Activated T-helper 2 cell treated with anti-CD3 and anti-CD28 coated beads, Interferon-gamma antibody, Interleukin-2, Interleukin-4, amounts not matched to agents 10 μg/mL and 5 μg/mL and 100 μg/mL, durations not matched to agents 14 hours and 24 hours and 36 hours (primary cell): ENCODE data around the gene CACNA1F. TPM values are rescaled to one million over a fixed set of nuclear protein-coding genes. Genes with fewer than 3 reads are reported as not detected.

ENCODE experiments used
- DNase-seq: peaks from one replicate; pipeline ENCODE4 v3.0.0; 2021; ENCODE audit warnings: low spot score
- H3K27ac Mint-ChIP-seq: one replicate; pipeline ENCODE4 v1.8.0; 2021; ENCODE audit warnings: mixed read lengths
- H3K27me3 Mint-ChIP-seq: one replicate; pipeline ENCODE4 v1.8.0; 2021; ENCODE audit warnings: low read depth, mixed read lengths
- H3K36me3 Mint-ChIP-seq: one replicate; pipeline ENCODE4 v1.8.0; 2021; ENCODE audit warnings: low read depth, mixed read lengths
- H3K4me1 Mint-ChIP-seq: one replicate; pipeline ENCODE4 v1.8.0; 2021; ENCODE audit warnings: low read depth, mixed read lengths
- H3K4me3 Mint-ChIP-seq: one replicate; pipeline ENCODE4 v1.8.0; 2021; ENCODE audit warnings: low read depth, mild to moderate bottlenecking, moderate library complexity, mixed read lengths
- H3K9me3 Mint-ChIP-seq: one replicate; pipeline ENCODE4 v1.8.0; 2021; ENCODE audit warnings: mixed read lengths
- intact Hi-C: fragments of 100-400 bp; cut with micrococcal nuclease; formaldehyde crosslinking; loops from one replicate; pipeline ENCODE4 v1.15.1; 2023
- total RNA-seq: library from RNA; stranded (reverse); gene quantifications from 2 replicates; pipeline ENCODE4 v1.2.3, GENCODE V29; 2022

Gene CACNA1F
- total RNA-seq, 1 donor from 2014 or later = 0.23 TPM

DNA sequence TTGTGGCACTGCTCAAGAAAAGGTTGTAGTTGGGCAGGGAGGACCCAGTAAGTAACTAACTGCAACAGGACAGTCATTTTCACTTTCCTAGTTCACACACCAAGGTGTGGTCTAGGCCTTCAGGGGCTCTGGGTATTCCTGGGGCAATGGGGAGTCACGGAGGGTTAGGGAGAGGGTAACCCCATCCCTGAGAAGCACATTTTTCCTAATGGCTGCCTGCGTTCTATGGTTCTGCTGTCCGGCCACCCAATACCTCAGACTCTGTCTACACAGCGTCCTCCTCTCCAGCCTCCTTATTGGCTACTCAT lies 35.5 kb upstream of the CACNA1F start:
- no peak for DNase-seq
- no peaks in the 10 kb centered on the region for H3K27me3 Mint-ChIP-seq
- H3K4me3 Mint-ChIP-seq = peak overlapping the region; percentile 87
- intact Hi-C loops = loop anchor here (2.0 to 10.0 kb wide), 4 partner anchors 34 to 554 kb away; partner anchors contain the start of genes CCDC22 and SYP
- peaks cover 21% of the 10 kb centered on the region for H3K36me3 Mint-ChIP-seq
- no peaks in the 10 kb centered on the region for H3K9me3 Mint-ChIP-seq
- H3K4me1 Mint-ChIP-seq = peaks cover 43% of the 10 kb centered on the region
- peak overlapping the region; percentile 98 for H3K27ac Mint-ChIP-seq

DNA sequence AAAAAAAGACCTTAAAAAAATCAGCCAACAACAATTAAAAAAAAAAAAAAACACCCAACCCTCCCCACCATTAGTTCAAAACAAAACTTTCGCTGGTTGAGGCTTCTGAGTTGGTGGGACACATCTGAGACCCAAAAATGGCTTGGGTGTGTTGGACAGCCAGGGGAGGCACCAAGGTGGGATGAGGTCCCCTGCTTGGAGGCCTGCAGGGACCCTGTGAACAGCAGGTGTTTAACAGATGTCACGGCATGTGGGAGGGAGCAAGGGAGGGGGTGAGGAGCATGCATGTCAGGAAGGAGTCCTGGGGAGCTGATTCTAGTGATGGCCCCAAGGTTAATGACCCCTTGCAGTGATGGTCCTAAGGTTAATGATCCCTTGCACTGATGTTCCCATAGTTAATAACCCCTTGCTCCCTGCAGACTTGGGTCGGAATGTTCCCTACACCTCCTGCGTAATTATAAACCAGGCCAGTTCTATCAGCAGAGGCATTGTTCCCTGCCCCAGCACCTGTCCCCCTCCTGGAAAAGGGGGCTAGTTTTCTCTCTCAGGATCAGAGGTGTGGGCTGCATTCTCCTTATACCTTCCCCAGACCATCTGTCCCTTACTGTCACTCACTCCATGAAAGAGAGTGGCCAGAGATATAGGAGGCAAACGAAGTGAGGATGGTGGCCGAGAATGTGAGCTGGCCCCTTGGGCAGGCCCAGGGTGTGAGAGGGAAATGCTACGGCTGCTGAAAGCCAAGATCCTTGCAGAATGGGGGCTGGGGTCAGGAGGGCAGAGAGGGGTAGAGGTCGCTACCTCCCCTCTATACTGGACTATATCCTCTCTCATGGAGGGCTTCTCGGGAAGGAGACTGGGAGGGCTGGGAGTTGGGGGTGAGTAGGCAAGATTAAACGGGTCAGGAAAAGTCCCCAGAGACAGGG lies 33.6 kb upstream of the CACNA1F start:
- no peak for DNase-seq
- Mint-ChIP-seq H3K27me3 (no peaks in the 10 kb centered on the region), H3K4me1 (peaks cover 47% of the 10 kb centered on the region), H3K4me3 (peak overlapping the region; percentile 87), H3K27ac (no peak overlapping the region), H3K36me3 (peaks cover 17% of the 10 kb centered on the region), H3K9me3 (no peaks in the 10 kb centered on the region)
- intact Hi-C loops = loop anchor here (10.0 kb wide), 1 partner anchor 552 kb away; no protein-coding TSS in a partner anchor

DNA sequence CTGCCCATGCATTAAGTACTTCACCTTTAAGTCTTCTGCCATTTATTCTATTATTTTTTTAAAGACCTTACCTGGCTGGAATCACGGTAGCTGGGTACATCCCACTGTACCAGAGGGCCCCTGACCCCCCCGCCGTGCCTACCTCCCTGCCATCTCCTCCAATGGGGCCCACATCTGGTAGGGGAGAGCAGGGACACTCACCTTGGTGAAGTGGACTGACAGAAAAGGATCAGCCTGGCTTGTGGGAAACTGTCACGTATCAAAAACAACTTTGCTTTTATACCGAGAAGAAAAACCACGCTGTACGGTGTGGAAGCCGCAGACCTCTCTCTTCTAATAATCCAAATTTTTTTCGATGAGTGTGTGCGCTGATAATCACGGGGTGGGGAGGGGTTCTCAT lies 31.3 kb upstream of the CACNA1F start, which contains the start of gene FOXP3:
Gene FOXP3, minus strand, starts transcription at position 251 of the 400 bp plus-strand sequence. CDS start 6,205 bp downstream, outside the sequence.
- DNase-seq = no peak
- intact Hi-C loops = loop anchor here (10.0 kb wide), 1 partner anchor 550 kb away; no protein-coding TSS in a partner anchor

DNA sequence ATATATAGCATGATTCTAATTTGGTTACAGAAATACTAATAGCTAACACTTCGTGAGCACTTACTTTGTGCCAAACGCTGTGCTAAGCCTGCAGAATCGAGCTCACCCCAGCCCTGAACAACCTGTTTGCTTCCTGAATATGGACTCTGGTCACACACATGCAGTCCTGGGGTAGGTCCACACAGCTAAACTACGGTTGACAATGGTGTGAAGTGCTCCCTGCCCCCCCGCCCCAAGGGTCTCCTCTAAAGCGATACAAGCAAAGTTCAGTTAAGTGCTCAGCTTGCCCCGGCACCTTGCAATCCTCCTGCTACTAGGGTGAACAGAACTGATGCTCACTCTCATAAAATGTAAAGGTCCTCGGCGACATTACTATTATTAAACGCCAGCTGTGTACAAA lies 30.5 kb upstream of the CACNA1F start:
- Mint-ChIP-seq H3K36me3 (peaks cover 18% of the 10 kb centered on the region), H3K4me1 (peaks cover 42% of the 10 kb centered on the region), H3K9me3 (no peaks in the 10 kb centered on the region), H3K27ac (peak overlapping the region; percentile 20), H3K4me3 (peak overlapping the region; percentile 66), H3K27me3 (no peaks in the 10 kb centered on the region)
- intact Hi-C loops = loop anchor here (10.0 kb wide), 1 partner anchor 549 kb away; no protein-coding TSS in a partner anchor
- no peak for DNase-seq

More for the DNA sequence above, 31.3 kb upstream of the CACNA1F start, which contains the start of gene FOXP3:
- Mint-ChIP-seq H3K4me3 (peak within 1 kb of the TSS; percentile 66), H3K27ac (peak within 1 kb of the TSS; percentile 77), H3K4me1 (peaks cover 39% of the 10 kb centered on the region), H3K27me3 (no peaks in the 10 kb centered on the region), H3K9me3 (no peaks in the 10 kb centered on the region), H3K36me3 (peaks cover 15% of the 10 kb centered on the region)

DNA sequence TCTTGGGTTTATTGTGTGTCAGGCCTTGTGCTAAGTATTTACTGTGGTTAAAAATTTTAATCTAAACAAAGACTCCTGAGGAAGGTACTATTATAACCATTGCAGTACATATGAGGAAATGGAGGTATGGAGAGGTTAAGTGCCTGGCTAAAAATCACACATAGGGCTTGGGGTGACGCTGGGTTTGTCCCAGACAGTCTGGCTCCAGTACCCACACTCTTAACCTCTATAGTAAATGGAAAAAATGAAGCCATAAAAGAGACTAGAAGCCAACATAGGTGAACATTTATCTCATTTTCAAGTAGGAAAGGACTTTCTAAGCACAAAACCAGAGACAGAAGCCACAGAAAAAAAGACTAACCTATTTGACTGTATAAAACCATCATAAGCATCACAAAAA lies 29.5 kb upstream of the CACNA1F start:
- H3K4me1 Mint-ChIP-seq = peaks cover 37% of the 10 kb centered on the region
- peak overlapping the region; percentile 39 for H3K4me3 Mint-ChIP-seq
- H3K9me3 Mint-ChIP-seq = no peaks in the 10 kb centered on the region
- H3K27ac Mint-ChIP-seq = peak overlapping the region; percentile 69
- no peaks in the 10 kb centered on the region for H3K27me3 Mint-ChIP-seq
- intact Hi-C loops = loop anchor here (1.0 to 10.0 kb wide), 2 partner anchors 11 to 548 kb away; no protein-coding TSS in a partner anchor
- no peak for DNase-seq
- peaks cover 18% of the 10 kb centered on the region for H3K36me3 Mint-ChIP-seq

DNA sequence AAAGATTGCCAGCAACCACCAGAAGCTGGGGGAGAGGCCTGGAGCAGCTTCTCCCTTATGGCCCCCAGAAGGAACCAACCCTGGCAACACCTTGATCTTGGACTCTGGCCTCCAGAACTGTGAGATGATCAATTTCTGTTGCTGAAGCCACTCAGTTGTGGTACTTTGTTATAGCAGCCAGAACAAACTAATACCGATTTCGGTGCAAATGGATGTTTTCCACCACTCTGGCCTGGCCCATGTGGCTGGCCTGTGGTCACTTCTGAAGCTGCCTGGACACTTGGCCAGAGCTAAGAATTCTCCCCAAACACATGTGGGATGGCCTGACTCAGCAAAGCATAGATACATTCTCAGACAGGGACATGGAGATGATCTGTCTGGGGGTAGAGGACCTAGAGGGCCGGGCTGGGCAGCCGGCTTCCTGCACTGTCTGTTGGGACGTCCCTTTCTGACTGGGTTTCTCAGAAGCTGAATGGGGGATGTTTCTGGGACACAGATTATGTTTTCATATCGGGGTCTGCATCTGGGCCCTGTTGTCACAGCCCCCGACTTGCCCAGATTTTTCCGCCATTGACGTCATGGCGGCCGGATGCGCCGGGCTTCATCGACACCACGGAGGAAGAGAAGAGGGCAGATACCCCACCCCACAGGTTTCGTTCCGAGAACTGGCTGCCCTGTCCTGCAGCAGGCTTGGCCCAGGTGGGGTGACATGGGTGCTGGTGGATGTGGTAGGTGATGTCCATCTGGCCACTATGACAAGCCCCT lies 27.3 kb upstream of the CACNA1F start:
- H3K4me1 Mint-ChIP-seq = peaks cover 35% of the 10 kb centered on the region
- no peak overlapping the region for H3K27ac Mint-ChIP-seq
- DNase-seq = no peak

DNA sequence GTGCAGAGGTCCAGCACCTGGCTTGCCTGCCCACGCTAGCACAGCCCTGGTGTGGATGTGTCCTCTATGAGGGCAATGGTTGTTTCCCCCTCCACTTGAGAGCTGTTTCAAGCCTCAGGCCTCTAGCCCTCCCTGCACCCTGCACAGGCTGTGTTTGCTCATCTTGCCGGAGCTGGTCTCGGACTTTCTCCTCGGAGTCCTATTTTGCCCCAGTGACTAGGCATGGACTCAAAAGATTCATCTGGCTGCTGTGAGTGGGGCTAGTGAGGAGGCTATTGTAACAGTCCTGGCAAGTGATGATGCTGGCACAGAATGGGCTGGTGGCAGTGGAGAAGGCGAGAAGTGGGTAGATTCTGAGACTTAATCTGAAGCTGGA lies 25.6 kb upstream of the CACNA1F start:
- H3K27ac Mint-ChIP-seq = no peak overlapping the region
- peaks cover 23% of the 10 kb centered on the region for H3K4me1 Mint-ChIP-seq
- H3K4me3 Mint-ChIP-seq = no peak overlapping the region

More for the DNA sequence above, 27.3 kb upstream of the CACNA1F start:
- Mint-ChIP-seq H3K36me3 (peaks cover 22% of the 10 kb centered on the region), H3K4me3 (peak overlapping the region; percentile 49), H3K9me3 (no peaks in the 10 kb centered on the region), H3K27me3 (no peaks in the 10 kb centered on the region)
- intact Hi-C loops = loop anchor here (10.0 kb wide), 1 partner anchor 546 kb away; no protein-coding TSS in a partner anchor

DNA sequence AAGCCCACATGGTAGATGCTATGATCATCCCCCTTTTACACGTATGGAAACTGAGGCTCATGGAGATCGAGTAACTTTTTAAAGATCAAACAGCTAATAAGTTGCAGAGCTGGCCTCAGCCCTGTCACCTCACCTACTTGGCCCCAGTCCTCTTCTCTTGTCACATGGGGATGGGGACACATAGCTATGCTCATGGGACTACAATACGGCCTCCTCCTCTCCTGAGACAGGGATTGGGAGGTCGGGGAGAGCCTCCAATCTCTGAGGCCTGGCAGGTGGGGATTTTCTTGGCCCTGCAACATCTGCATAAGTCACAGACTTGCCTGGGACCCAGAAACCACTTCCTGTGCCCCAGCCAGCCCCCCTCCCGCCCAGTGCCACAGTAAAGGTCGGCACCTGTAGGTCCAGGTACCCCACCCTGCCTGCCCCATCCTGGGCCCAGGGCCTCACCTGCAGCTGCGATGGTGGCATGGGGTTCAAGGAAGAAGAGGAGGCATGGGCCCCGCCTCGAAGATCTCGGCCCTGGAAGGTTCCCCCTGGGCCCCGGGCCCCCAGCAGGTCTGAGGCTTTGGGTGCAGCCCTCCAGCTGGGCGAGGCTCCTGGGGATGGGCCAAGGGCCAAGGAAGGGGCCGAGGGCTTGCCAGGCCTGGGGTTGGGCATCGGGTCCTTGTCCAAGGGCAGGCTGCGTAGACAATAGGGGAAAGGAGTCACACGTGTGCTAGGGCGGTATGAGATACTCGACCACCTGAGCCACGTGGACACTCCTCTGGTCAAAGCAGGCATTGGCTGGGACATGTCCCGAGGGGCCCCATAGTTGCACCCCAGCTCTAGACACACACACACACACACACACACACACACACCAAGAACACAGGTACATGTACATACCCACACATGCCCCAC lies 25.0 kb upstream of the CACNA1F start:
- no peaks in the 10 kb centered on the region for H3K27me3 Mint-ChIP-seq
- intact Hi-C loops = no loop called here
- no peaks in the 10 kb centered on the region for H3K9me3 Mint-ChIP-seq
- DNase-seq = no peak
- no peak overlapping the region for H3K4me3 Mint-ChIP-seq
- H3K36me3 Mint-ChIP-seq = peaks cover 22% of the 10 kb centered on the region
- H3K27ac Mint-ChIP-seq = no peak overlapping the region
- peaks cover 21% of the 10 kb centered on the region for H3K4me1 Mint-ChIP-seq

More for the DNA sequence above, 25.6 kb upstream of the CACNA1F start:
- Mint-ChIP-seq H3K27me3 (no peaks in the 10 kb centered on the region), H3K36me3 (peaks cover 22% of the 10 kb centered on the region), H3K9me3 (no peaks in the 10 kb centered on the region)
- DNase-seq = no peak
- intact Hi-C loops = no loop called here

DNA sequence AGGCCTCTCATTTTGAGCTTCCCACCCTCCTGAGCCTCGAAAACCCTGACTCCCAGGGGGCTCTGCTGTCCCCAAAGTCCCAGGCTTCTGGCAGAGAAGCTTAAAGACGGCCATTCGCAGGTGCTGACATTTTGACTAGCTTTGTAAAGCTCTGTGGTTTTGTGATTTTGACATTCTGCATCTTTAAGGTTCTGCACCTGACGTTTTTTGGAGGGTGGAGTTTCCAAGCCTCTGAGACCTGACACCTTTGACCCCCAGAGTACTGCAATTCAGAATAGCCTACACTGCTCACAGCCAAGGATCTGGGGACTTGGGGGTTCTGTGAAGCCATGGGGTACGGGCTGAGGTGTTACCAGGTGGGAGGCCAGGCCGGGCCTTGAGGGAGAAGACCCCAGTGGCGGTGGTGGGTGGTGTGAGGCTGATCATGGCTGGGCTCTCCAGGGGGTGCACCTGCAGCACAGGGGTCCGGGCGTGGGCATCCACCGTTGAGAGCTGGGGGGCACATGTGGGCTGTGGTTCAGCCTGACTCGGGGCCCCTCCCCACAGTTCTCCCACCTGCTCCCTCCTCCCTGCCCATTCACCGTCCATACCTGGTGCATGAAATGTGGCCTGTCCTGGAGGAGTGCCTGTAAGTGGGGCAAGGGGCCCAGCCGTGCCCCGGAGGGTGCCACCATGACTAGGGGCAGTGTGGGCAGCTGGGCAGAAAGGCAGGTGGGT lies 24.1 kb upstream of the CACNA1F start:
- intact Hi-C loops = no loop called here
- peaks cover 24% of the 10 kb centered on the region for H3K36me3 Mint-ChIP-seq
- H3K27me3 Mint-ChIP-seq = no peaks in the 10 kb centered on the region
- no peak overlapping the region for H3K4me3 Mint-ChIP-seq
- peaks cover 13% of the 10 kb centered on the region for H3K4me1 Mint-ChIP-seq
- H3K9me3 Mint-ChIP-seq = no peaks in the 10 kb centered on the region
- H3K27ac Mint-ChIP-seq = no peak overlapping the region
- no peak for DNase-seq

DNA sequence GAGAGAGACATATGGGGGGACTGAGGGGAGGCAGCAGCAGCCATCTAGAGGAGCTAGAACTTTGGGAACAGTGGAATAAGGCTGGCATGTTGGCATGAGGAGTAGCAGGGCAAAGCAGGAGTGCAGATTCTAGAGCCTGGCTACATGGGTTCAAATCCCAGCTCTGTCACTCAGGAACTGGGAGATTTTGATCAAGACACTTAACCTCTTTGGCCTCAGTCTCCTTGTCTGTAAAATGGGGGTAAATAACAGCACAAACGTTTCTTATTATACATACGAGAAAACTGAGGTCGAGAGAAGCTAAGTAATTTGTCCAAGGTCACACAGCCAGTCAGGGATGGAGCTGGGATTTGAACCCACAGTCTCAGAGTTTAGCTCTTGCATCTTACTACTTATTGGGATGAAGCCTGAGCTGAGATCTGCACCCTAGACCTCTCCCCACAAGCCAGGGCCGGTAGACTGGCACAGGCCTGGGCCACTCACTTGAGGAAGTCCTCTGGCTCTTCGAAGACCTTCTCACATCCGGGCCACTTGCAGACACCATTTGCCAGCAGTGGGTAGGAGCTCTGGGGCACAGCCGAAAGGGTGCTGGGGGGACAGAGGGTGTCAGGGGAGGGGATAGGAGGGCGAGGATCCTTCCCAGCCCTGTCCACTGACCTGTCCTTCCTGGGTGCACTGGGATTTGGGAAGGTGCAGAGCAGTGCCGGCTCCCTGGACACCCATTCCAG lies 23.3 kb upstream of the CACNA1F start:
- H3K9me3 Mint-ChIP-seq = no peaks in the 10 kb centered on the region
- peaks cover 26% of the 10 kb centered on the region for H3K36me3 Mint-ChIP-seq
- H3K27ac Mint-ChIP-seq = no peak overlapping the region
- no peaks in the 10 kb centered on the region for H3K27me3 Mint-ChIP-seq
- intact Hi-C loops = no loop called here
- peaks cover 7% of the 10 kb centered on the region for H3K4me1 Mint-ChIP-seq
- H3K4me3 Mint-ChIP-seq = no peak overlapping the region
- no peak for DNase-seq

DNA sequence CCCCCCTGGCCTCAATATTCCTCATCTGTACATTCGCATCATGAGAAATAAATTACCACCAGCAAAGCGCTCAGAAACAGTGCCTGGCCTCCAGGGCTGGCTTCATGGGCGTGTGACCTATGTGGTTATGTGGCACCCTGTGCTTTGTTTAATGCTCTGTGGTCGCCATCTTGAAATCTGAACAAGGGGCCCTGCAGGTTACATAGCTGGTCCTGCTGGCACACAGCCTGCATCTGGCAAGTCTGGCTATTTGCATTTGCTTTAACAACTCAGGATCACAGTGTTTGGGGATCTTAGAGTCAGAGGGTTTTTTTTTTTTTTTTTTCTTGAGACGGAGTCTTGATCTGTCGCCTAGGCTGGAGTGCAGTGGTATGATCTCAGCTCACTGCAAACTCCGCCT lies 21.5 kb upstream of the CACNA1F start:
- Mint-ChIP-seq H3K4me3 (no peak overlapping the region), H3K27ac (no peak overlapping the region), H3K36me3 (peaks cover 27% of the 10 kb centered on the region), H3K4me1 (peaks cover 11% of the 10 kb centered on the region), H3K27me3 (no peaks in the 10 kb centered on the region), H3K9me3 (no peaks in the 10 kb centered on the region)
- DNase-seq = no peak
- intact Hi-C loops = no loop called here
